GM12801 (cell line): Measurements from ENCODE around the gene LOXHD1.

Experiments used
- TF ChIP-seq, protein P1 (sequence below): IDR thresholded peaks from one replicate; pipeline ENCODE4 v1.5.1; 2011; ENCODE audit warnings: control low read depth; ENCODE audit not compliant: insufficient read length; ENCODE audit errors: extremely low read depth

LOXHD1 gene

DNA sequence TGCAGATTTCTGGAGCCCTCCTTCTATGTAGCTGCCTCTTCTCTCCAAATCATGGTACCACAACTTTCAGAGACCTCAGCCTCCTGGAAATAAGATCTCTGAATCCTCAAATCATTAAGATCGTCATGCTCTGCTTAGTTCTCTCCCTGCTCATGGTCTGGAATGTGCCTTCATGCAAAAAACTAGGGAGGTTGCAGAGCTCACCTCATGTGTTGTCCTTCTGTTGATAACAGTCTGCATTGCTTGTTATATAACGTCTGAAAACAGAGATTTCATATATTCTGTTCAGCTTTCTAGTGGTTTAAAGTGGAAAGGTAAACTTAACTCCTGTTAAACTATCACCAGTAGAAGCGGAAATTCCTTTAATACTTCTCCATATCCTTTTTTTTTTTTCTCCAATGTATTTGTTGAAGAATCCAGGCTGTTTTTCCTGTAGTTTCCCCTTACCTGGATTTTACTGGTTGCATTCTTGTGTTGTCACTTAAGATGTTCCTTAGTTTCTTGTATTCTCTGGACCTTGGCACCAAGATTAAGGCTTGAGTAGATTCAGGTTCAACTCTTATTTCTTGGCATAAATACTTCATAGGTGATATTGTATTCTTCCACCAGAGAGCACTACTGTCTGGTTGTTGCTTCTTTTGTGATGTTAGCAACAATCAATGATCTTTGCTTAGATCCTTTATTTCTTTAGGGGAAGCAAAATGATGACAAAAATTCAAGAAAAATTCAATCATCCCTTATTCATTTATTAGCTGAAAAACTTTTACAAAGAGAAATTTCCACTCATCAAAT, 211.3 kb downstream of the LOXHD1 start:
- TF ChIP-seq, protein P1, sequence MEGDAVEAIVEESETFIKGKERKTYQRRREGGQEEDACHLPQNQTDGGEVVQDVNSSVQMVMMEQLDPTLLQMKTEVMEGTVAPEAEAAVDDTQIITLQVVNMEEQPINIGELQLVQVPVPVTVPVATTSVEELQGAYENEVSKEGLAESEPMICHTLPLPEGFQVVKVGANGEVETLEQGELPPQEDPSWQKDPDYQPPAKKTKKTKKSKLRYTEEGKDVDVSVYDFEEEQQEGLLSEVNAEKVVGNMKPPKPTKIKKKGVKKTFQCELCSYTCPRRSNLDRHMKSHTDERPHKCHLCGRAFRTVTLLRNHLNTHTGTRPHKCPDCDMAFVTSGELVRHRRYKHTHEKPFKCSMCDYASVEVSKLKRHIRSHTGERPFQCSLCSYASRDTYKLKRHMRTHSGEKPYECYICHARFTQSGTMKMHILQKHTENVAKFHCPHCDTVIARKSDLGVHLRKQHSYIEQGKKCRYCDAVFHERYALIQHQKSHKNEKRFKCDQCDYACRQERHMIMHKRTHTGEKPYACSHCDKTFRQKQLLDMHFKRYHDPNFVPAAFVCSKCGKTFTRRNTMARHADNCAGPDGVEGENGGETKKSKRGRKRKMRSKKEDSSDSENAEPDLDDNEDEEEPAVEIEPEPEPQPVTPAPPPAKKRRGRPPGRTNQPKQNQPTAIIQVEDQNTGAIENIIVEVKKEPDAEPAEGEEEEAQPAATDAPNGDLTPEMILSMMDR, result no peak

DNA sequence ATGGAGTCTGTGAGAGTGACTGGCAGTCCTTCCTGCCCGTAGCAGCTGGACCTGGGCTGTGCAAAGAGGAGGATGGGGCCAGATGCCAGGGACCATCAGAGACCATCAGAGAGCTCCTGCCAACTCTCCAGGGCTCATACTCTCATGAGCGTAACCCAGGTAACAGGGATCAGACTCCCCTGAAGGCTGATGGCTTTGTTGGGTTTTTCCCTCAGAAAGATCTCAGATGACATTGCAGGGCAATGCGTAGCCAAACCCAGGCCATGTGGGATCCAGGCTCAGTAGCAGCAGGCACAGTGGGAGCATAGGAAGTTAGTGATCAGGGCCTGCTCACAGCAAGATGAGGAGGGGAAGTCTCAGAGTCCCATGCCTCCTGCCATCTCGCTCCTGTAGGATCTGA, 218.0 kb downstream of the LOXHD1 start:
- TF ChIP-seq, protein P1, result no peak

DNA sequence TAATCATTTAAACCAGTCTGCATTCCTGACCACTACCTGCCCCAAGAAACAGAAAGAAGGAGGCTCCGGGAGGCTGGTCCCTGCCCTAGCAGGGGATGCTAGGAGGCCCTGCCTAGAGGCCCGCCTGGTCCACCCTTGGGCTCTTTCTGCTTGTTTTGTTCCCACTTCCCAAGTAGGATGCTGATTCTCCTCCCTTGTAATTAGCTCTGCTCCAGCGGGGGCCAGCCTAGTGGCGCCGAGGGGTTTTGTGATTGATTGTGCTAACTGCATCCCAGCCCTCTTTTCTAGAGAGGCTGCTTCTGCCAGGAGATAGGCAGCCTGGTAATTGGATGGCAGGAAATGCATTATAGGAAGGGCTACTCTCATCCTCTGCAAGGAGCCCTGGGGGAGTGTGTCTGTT, 220.0 kb downstream of the LOXHD1 start:
- TF ChIP-seq, protein P1, result no peak

DNA sequence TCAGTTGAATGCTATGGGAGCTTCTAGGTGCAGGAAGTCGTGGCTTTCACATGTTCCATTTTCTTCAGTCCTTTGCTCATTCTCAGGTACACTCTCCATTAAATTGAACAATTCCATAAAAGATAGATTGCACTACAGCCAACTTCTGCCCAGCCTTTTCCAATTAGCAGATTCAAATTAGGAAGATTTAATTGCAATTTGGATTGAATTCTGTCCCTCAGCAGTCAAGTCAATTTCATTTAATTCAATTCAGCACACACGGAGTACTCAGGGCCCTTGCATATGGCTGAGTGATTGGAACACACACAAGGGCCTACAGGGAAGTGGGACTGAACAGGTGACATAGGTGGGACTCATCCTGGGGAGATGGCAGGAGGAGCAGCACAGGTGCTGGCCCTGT, 220.4 kb downstream of the LOXHD1 start:
- TF ChIP-seq, protein P1, result no peak

DNA sequence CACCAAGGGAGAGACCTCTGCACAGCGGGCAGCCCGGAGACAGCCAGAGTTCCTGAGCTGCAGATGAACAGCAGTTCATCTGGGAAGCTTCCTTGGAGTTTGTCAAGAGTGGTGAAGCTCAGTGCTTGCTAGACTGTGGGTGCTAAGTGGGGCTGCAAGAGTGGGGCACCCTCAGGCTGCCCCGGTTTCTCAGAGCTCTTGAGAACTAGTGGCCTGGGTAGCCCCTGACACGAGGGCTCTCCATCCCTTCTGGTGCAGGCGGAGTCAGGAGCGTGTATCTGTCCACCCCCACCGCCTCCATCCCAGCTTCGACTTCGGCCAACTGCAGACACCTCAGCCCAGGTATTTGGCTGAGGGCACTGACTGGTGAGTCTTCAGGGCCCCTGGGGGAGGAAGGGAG, 222.0 kb downstream of the LOXHD1 start:
- TF ChIP-seq, protein P1, result no peak

DNA sequence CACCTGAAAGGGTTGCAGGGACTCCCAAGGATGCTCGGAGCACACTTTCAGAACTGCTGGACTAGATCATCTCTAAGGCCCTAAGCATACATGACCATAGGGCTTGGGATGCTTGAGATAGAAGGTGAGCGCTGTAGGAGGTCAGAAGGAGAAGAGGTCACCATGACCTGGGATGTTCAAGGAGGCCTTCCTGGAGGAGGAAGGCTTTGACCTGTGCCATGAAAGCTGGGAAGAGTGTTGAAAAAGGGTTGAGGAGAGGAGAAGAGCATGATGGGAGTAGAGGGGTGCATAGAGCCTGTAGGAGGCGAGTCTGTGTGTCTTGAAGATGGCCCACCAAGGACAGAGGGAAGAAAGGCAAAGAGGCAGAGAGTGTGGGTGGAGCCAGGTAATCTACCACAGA, 222.4 kb downstream of the LOXHD1 start:
- TF ChIP-seq, protein P1, result no peak

DNA sequence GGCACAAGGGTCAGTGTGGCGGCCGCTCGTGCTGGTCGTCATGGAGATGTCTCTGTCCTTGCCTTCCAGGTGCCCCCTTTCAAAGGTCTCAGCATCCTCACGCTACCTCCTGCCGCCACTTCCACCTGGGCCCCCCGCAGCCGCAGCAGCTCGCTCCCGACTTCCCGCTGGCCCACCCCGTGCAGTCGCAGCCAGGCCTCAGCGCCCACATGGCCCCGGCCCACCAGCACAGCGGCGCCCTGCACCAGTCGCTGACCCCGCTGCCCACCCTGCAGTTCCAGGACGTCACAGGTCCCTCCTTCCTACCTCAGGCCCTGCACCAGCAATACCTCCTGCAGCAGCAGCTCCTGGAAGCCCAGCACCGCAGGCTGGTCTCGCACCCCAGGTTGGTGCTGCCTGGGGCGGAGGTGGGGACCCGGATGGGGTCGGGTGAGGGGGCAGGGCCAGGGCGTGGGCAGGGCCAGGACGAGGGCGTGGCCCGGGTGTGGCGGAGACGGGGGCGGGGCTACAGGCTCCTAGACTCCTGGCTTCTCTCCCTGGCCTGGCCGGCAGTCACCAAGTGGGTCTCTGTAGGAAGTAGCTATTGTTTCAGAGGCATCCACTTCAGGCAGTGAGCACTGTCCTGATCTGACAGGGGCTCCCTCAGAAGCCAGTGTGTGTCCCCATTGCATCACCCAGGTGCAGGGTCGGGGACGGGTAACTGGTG, 223.7 kb downstream of the LOXHD1 start:
- TF ChIP-seq, protein P1, result no peak
